ENCODE results near the gene PDGFA.

DNA sequence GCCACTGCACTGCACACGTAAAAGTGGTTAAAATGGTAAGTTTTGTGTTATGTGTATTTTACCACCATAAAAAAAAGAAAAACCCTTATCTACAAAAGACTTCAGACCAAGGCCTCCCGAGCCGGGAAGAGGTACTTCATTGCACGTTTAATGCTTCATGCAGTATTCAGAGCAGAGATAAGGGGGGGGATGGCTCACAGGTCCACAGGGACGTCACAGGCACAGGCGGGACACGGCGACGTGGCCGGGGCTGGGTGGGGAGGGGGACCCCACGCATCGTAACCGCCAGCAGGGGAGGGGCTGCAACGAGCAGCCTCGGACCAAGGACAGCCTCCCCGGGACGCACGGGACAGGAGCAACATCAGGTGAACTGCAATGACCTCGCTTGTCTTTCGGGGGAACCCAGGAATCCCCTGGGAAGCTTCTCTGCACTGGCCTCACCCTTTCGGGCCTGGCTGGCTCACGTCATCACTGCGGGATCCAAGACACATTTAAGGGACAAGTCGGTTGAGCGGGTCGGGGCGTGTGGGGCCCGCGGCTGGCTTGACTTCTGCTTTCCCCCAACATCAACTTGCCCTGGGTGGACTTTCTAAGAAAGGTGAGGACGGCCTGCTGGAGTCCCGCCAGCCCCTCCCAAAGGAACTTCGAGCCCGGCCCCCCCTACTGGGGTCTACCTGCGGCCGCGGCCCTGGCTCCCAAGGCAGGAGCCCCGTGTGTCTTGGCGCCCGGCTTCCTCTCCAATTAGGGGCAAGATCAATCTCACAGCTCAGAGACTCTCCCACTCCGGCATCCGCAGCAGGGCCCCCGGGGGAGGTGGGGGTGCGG lies 29.6 kb upstream of the PDGFA start:
- no peak for TF ChIP-seq YY1 (IDR thresholded peaks at IDR 0.05; ENCODE audit: insufficient read depth, insufficient read length)
- TF ChIP-seq ZNF274 (IDR thresholded peaks at IDR 0.05; ENCODE audit: low read depth, low read length), result no peak
- no peak for TF ChIP-seq SUZ12 (IDR thresholded peaks at IDR 0.05; ENCODE audit: extremely low read depth, insufficient read depth, insufficient read length)

Measured in NT2/D1 (cell line).